ENCODE results near the gene PLXNA4.

DNA sequence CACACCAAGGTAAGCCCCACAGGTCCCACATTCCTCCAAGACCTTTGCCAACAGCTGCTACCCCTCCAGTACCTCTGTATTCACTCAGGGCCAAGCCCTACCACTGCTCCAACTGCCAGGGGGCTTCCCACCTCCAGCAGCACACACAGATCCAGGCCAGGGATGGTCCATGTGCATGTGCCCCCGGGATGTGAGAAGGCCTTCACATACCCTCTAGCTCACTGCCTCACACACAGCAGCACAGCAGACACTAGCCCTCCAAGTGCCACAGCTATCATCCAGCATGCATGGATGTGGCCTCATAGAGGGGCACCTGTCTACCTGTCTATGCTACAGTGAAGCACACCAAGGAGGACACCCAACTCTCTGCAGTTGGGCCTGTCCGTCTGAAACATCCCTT lies 488.8 kb downstream of the PLXNA4 start:
- no peak for TF ChIP-seq EZH2phosphoT487 (IDR thresholded peaks at IDR 0.05; ENCODE audit: insufficient read depth, low read depth)
- no peak for TF ChIP-seq EZH2 (IDR thresholded peaks at IDR 0.05; ENCODE audit: insufficient read depth, poor library complexity, severe bottlenecking)

Data from GM23248 (cell line).